Measurements from ENCODE around the gene SELL.
"Not testable (repeated sequence)": the region's sequence is repeated elsewhere in the genome, so short reads cannot be mapped to it uniquely, and the experiment has no call there.

SELL gene

GRCh38 chr1:169662680-169663079 lies 48.7 kb downstream of the SELL start:
- DNase-seq, result not testable (repeated sequence)

DNA sequence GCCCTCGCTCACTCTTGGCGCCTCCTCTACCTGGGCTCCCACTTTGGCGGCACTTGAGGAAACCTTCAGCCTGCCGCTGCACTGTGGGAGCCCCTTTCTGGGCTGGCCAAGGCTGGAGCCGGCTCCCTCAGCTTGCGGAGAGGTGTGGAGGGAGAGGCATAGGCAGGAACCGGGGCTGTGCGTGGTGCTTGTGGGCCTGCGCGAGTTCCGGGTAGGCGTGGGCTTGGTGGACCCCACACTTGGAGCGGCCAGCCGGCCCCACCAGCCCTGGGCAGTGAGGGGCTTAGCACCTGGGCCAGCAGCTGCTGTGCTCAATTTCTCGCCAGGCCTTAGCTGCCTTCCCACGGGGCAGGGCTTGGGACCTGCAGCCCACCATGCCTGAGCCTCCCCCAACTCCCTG lies 50.4 kb downstream of the SELL start:
- not testable (repeated sequence) for DNase-seq

DNA sequence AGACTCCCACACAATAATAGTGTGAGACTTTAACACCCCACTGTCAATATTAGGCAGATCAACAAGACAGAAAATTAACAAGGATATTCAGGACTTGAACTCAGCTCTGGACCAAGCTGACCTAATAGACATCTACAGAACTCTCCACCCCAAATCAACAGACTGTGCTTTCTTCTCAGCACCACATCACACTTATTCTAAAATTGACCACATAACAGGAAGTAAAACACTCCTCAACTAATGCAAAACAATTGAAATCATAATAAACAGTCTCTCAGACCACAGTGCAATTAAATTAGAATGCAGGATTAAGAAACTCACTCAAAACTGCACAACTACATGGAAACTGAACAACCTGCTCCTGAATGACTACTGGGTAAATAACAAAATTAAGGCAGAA lies 52.6 kb downstream of the SELL start:
- DNase-seq, result not testable (repeated sequence)

GRCh38 chr1:169653873-169654272 lies 57.5 kb downstream of the SELL start:
- no peak for DNase-seq

DNA sequence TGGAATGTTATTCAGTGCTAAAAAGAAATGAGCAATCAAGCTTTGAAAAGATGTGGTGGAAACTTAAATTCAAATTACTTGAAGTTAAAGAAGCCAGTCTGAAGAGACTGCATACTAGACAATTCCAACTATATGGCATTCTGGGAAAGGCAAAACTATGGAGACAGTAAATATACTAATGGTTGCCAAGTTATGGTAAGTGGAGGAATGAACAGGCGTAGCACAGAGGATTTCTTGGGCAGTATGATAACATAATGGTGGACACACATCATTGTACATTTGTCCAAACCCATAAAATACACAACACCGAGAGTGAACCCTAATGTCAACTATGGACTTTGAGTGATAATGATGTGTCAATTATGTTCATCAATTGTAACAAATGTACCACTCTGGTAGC lies 60.4 kb downstream of the SELL start:
- DNase-seq, result no peak

- DNase-seq, result no peak
These were observed 60.9 kb downstream of the SELL start for GRCh38 chr1:169650551-169650950.

GRCh38 chr1:169648709-169649108 lies 62.7 kb downstream of the SELL start:
- DNase-seq, result no peak

DNA sequence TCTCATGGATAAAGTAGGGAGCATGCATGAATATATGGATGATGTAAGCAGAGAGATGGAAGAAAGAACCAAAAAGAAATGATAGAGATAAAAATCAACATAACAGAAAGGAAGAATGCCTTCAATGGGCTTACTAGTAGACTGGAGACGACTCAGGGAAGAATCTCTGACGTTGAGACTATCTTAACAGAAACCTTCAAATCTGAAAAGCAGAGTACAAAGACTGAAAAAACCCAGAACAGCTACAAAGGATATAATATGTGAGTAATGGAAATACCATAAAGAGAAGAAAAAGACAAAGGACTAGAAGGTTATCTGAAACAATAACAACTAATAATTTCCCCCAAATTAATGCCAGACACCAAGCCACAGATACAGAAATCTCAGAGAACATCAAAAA lies 63.2 kb downstream of the SELL start:
- DNase-seq, result no peak

- no peak for DNase-seq
These were observed 63.9 kb downstream of the SELL start for GRCh38 chr1:169647512-169647911.

DNA sequence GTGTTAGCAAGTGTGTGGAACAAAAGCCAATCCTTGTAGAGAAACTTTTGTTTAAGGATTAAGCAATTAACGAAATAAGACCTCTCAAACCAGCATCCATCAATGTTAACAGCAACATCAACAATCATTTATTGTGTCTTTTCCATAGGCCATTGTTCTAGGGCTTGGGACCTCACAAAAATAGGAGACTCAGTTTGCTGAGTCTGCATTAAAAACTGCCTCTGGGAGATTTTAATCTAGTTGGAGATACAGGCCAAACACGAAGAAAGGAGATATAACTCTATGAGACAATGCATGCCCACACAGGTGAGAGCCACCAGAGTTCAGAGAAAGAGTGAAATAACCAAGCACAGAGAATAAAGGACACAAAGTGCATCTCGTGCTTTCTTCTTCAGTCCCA lies 67.1 kb downstream of the SELL start:
- DNase-seq, result no peak

All from NCI-H82 (cell line).